Activated CD4-positive, alpha-beta memory T cell treated with anti-CD3 and anti-CD28 coated beads for 36 hours (primary cell): Measurements from ENCODE around the gene PLEKHG2. TPM values are rescaled to one million over a fixed set of nuclear protein-coding genes. Genes with fewer than 3 reads are reported as not detected.
A peak's percentile ranks its signal among the peaks of the same experiment; 100 is the strongest.

ENCODE experiments used
- CTCF ChIA-PET: fragments of 350-600 bp; sonication (Branson Sonifier 250); formaldehyde crosslinking; loops from one replicate; lab custom pipeline; 2021; ENCODE audit warnings: antibody characterized with exemption, inconsistent platforms; lab: Charles Lee
- POLR2A ChIA-PET: fragments of 350-600 bp; sonication (Branson Sonifier 250); formaldehyde crosslinking; loops from one replicate; lab custom pipeline; 2021; ENCODE audit warnings: antibody characterized with exemption; lab: Charles Lee
- DNase-seq: peaks from one replicate; pipeline ENCODE4 v3.0.0-alpha.2; 2020
- H3K27ac Mint-ChIP-seq: one replicate; pipeline ENCODE4 v1.8.0; 2021; ENCODE audit warnings: mixed read lengths
- H3K27me3 Mint-ChIP-seq: one replicate; pipeline ENCODE4 v1.8.0; 2021; ENCODE audit warnings: mixed read lengths
- H3K36me3 Mint-ChIP-seq: one replicate; pipeline ENCODE4 v1.8.0; 2021; ENCODE audit warnings: mixed read lengths
- H3K4me1 Mint-ChIP-seq: one replicate; pipeline ENCODE4 v1.8.0; 2021; ENCODE audit warnings: low read depth, mixed read lengths
- H3K4me3 Mint-ChIP-seq: one replicate; pipeline ENCODE4 v1.8.0; 2021; ENCODE audit warnings: mild to moderate bottlenecking, mixed read lengths
- H3K9me3 Mint-ChIP-seq: one replicate; pipeline ENCODE4 v1.8.0; 2021; ENCODE audit warnings: mixed read lengths
- intact Hi-C: fragments of 100-400 bp; cut with micrococcal nuclease; formaldehyde crosslinking; loops from one replicate; pipeline ENCODE4 v1.15.1; 2023
- total RNA-seq, 2 experiments: library from RNA; stranded (reverse); gene quantifications; one replicate each; pipeline ENCODE4 v1.2.3, GENCODE V29; 2021

The PLEKHG2 gene
- total RNA-seq, 2 experiments from 2014 or later: 74.9 to 80.6 TPM

GRCh38 chr19:39428283-39429112 is 16.0 kb downstream of the PLEKHG2 start:
- CTCF ChIA-PET: interaction anchor here (0.9 kb wide), 1 partner anchor 104 kb away, joined by 5 read pairs; the partner anchor contains the start of gene EID2B
- no peaks in the 10 kb centered on the region for H3K27me3 Mint-ChIP-seq
- no peak for DNase-seq
- H3K4me1 Mint-ChIP-seq: peaks cover 27% of the 10 kb centered on the region
- intact Hi-C loops: no loop called here
- H3K27ac Mint-ChIP-seq: no peak overlapping the region
- H3K36me3 Mint-ChIP-seq: peaks cover 24% of the 10 kb centered on the region
- no peaks in the 10 kb centered on the region for H3K9me3 Mint-ChIP-seq
- no peak overlapping the region for H3K4me3 Mint-ChIP-seq
- POLR2A ChIA-PET: interaction anchor here (0.9 to 1.5 kb wide), 2 partner anchors 9 to 31 kb away, joined by 3 to 4 read pairs; no protein-coding TSS in a partner anchor

GRCh38 chr19:39430675-39431593 is 18.5 kb downstream of the PLEKHG2 start:
- H3K27me3 Mint-ChIP-seq: no peaks in the 10 kb centered on the region
- intact Hi-C loops: loop anchor here (1.0 to 5.0 kb wide), 6 partner anchors 14 to 246 kb away; partner anchors contain the start of genes MED29, PAF1, PLEKHG2 and SUPT5H
- H3K9me3 Mint-ChIP-seq: no peaks in the 10 kb centered on the region
- ChIA-PET CTCF (interaction anchor here (0.9 to 1.3 kb wide), 2 partner anchors 10 to 19 kb away, joined by 3 to 4 read pairs; partner anchors contain the start of gene PLEKHG2), POLR2A (interaction anchor here (0.6 to 3.8 kb wide), 3 partner anchors 14 to 22 kb away, joined by 5 to 24 read pairs (median 5); partner anchors contain the start of genes PLEKHG2 and SUPT5H)
- peaks cover 41% of the 10 kb centered on the region for H3K36me3 Mint-ChIP-seq
- peak; percentile 94 for DNase-seq
- H3K4me1 Mint-ChIP-seq: peaks cover 46% of the 10 kb centered on the region
- H3K4me3 Mint-ChIP-seq: peak overlapping the region; percentile 54
- peak overlapping the region; percentile 100 for H3K27ac Mint-ChIP-seq

- Mint-ChIP-seq H3K27me3 (no peaks in the 10 kb centered on the region), H3K4me3 (peak overlapping the region; percentile 31), H3K27ac (peak overlapping the region; percentile 100), H3K36me3 (peaks cover 41% of the 10 kb centered on the region), H3K9me3 (no peaks in the 10 kb centered on the region), H3K4me1 (peaks cover 57% of the 10 kb centered on the region)
- CTCF ChIA-PET: interaction anchor here (0.8 kb wide), 1 partner anchor 35 kb away, joined by 3 read pairs; no protein-coding TSS in a partner anchor
- intact Hi-C loops: loop anchor here (5.0 kb wide), 1 partner anchor 245 kb away; no protein-coding TSS in a partner anchor
- DNase-seq: no peak
- POLR2A ChIA-PET: interaction anchor here (0.7 to 3.8 kb wide), 8 partner anchors 8 to 97 kb away, joined by 3 to 24 read pairs (median 8); partner anchors contain the start of genes GMFG, SAMD4B, SUPT5H and TIMM50
These were observed 20.2 kb downstream of the PLEKHG2 start for GRCh38 chr19:39432677-39433025.

GRCh38 chr19:39433480-39434079 is 21.1 kb downstream of the PLEKHG2 start:
- CTCF ChIA-PET: interaction anchor here (0.6 to 0.9 kb wide), 2 partner anchors 36 to 101 kb away, joined by 3 to 5 read pairs; no protein-coding TSS in a partner anchor
- DNase-seq: no peak
- Mint-ChIP-seq H3K4me1 (peaks cover 57% of the 10 kb centered on the region), H3K4me3 (peak overlapping the region; percentile 100), H3K27me3 (no peaks in the 10 kb centered on the region), H3K36me3 (peaks cover 41% of the 10 kb centered on the region), H3K27ac (peak overlapping the region; percentile 100), H3K9me3 (no peaks in the 10 kb centered on the region)
- POLR2A ChIA-PET: interaction anchor here (0.7 to 3.8 kb wide), 9 partner anchors 8 to 92 kb away, joined by 4 to 24 read pairs (median 7); partner anchors contain the start of genes PLEKHG2, SAMD4B, SUPT5H and ZFP36
- intact Hi-C loops: loop anchor here (5.0 kb wide), 1 partner anchor 244 kb away; no protein-coding TSS in a partner anchor

GRCh38 chr19:39434123-39435076 is 21.9 kb downstream of the PLEKHG2 start:
- peak overlapping the region; percentile 100 for H3K27ac Mint-ChIP-seq
- CTCF ChIA-PET: interaction anchor here (0.6 to 2.0 kb wide), 7 partner anchors 22 to 100 kb away, joined by 3 to 14 read pairs (median 7); partner anchors contain the start of gene PLEKHG2
- peak overlapping the region; percentile 100 for H3K4me3 Mint-ChIP-seq
- DNase-seq: no peak
- H3K9me3 Mint-ChIP-seq: no peaks in the 10 kb centered on the region
- no peaks in the 10 kb centered on the region for H3K27me3 Mint-ChIP-seq
- POLR2A ChIA-PET: interaction anchor here (0.5 to 3.8 kb wide), 22 partner anchors 7 to 561 kb away, joined by 3 to 117 read pairs (median 10); partner anchors contain the start of genes DLL3, EID2B, GMFG and MED29
- intact Hi-C loops: loop anchor here (5.0 kb wide), 1 partner anchor 243 kb away; no protein-coding TSS in a partner anchor
- H3K36me3 Mint-ChIP-seq: peaks cover 41% of the 10 kb centered on the region
- peaks cover 57% of the 10 kb centered on the region for H3K4me1 Mint-ChIP-seq

- intact Hi-C loops: loop anchor here (1.0 kb wide), 2 partner anchors 10 to 23 kb away; partner anchors contain the start of genes PLEKHG2 and SUPT5H
- no peaks in the 10 kb centered on the region for H3K9me3 Mint-ChIP-seq
- POLR2A ChIA-PET: interaction anchor here (0.6 to 2.0 kb wide), 33 partner anchors 9 to 240 kb away, joined by 3 to 117 read pairs (median 7); partner anchors contain the start of genes DLL3, EID2B, GMFG and MED29
- H3K27ac Mint-ChIP-seq: peak within 1 kb of the TSS; percentile 100
- H3K27me3 Mint-ChIP-seq: no peaks in the 10 kb centered on the region
- DNase-seq: peak; percentile 100
- peaks cover 41% of the 10 kb centered on the region for H3K36me3 Mint-ChIP-seq
- CTCF ChIA-PET: interaction anchor here (0.7 to 2.0 kb wide), 13 partner anchors 11 to 407 kb away, joined by 3 to 14 read pairs (median 4); partner anchors contain the start of genes EID2B, PLEKHG2, SAMD4B and ZFP36
- H3K4me3 Mint-ChIP-seq: peak within 1 kb of the TSS; percentile 100
- peaks cover 55% of the 10 kb centered on the region for H3K4me1 Mint-ChIP-seq
These were observed 23.3 kb downstream of the PLEKHG2 start, which contains the start of gene RPS16 for GRCh38 chr19:39435499-39436349. Gene RPS16 (minus strand): TSS chr19:39435949. CDS start chr19:39435895, 54 bp downstream.

- peak overlapping the region; percentile 100 for H3K27ac Mint-ChIP-seq
- POLR2A ChIA-PET: interaction anchor here (0.6 to 2.0 kb wide), 32 partner anchors 9 to 239 kb away, joined by 3 to 117 read pairs (median 7); partner anchors contain the start of genes DLL3, EID2B, GMFG and MED29
- no peak for DNase-seq
- peaks cover 50% of the 10 kb centered on the region for H3K4me1 Mint-ChIP-seq
- intact Hi-C loops: loop anchor here (1.0 kb wide), 2 partner anchors 9 to 24 kb away; partner anchors contain the start of genes PLEKHG2 and SUPT5H
- CTCF ChIA-PET: interaction anchor here (0.7 to 2.0 kb wide), 9 partner anchors 22 to 100 kb away, joined by 3 to 14 read pairs (median 7); partner anchors contain the start of genes EID2B, PLEKHG2, SAMD4B and ZFP36
- no peaks in the 10 kb centered on the region for H3K27me3 Mint-ChIP-seq
- H3K9me3 Mint-ChIP-seq: no peaks in the 10 kb centered on the region
- H3K36me3 Mint-ChIP-seq: peaks cover 38% of the 10 kb centered on the region
- H3K4me3 Mint-ChIP-seq: peak overlapping the region; percentile 100
These were observed 23.9 kb downstream of the PLEKHG2 start for GRCh38 chr19:39436350-39436716.

GRCh38 chr19:39438270-39438934 is 25.9 kb downstream of the PLEKHG2 start:
- Mint-ChIP-seq H3K27ac (no peak overlapping the region), H3K4me3 (no peak overlapping the region), H3K36me3 (peaks cover 27% of the 10 kb centered on the region), H3K9me3 (no peaks in the 10 kb centered on the region), H3K4me1 (peaks cover 38% of the 10 kb centered on the region), H3K27me3 (no peaks in the 10 kb centered on the region)
- intact Hi-C loops: no loop called here
- POLR2A ChIA-PET: interaction anchor here (0.6 to 1.2 kb wide), 2 partner anchors 94 to 95 kb away, joined by 3 read pairs; no protein-coding TSS in a partner anchor
- no peak for DNase-seq
- CTCF ChIA-PET: interaction anchor here (0.9 to 3.3 kb wide), 4 partner anchors 41 to 234 kb away, joined by 4 to 26 read pairs (median 6); partner anchors contain the start of gene EID2B
